ENCODE measurements around the gene MTF1.
"Not testable (repeated sequence)": the region's sequence is repeated elsewhere in the genome, so short reads cannot be mapped to it uniquely, and the experiment has no call there.

The MTF1 gene

GRCh38 chr1:37859507-37860345 is at the start of gene MTF1:
MTF1 (minus strand) TSS chr1:37859592; CDS start chr1:37857658, 1,934 bp downstream.
- DNase-seq, result peak; percentile 86

GRCh38 chr1:37908531-37908930 is 49.1 kb upstream of the MTF1 start:
- not testable (repeated sequence) for DNase-seq

DNA sequence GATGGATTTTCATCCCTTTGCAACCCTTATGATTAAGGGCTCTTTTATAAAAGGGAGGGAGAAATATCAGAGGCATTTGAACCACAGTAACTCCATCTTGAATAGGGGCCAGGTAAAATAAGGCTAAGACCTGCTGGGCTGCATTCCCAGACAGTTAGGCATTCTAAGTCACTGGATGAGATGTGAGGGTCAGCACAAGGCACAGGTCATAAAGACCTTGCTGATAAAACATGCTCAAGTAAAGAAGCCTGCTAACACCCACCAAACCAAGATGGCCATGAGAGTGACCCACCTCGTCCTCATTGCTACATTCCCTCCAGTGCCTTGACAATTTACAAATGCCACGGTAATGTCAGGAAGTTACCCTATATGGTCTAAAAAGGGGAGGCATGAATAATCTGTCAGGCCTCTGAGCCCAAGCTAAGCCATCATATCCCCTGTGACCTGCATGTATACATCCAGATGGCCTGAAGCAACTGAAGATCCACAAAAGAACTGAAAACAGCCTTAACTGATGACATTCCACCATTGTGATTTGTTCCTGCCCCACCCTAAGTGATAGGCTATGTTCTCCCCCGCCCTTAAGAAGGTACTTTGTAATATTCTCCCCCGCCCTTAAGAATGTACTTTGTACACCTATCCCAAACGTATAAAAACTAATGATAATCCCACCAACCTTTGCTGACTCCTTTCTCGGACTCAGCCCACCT is 48.2 kb upstream of the MTF1 start:
- not testable (repeated sequence) for DNase-seq

DNA sequence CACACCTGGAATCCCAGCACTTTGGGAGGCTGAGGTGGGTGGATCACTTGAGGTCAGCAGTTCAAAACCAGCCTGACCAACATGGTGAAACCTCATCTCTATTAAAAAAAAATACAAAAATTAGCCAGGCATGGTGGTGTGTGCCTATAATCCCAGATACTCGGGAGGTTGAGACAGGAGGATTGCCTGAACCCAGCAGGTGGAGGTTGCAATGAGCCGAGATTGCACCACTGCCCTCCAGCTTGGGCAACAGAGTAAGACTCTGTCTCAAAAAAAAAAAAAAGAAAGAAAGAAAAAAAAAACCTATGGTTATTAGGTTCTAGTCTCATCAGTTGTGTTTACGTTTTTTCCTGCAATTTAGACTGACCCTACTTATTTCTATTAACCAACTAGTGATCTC is 47.2 kb upstream of the MTF1 start:
- DNase-seq, result not testable (repeated sequence)

- no peak for DNase-seq
Observed at GRCh38 chr1:37905727-37906126, 46.3 kb upstream of the MTF1 start.

GRCh38 chr1:37903921-37904320 is 44.5 kb upstream of the MTF1 start:
- not testable (repeated sequence) for DNase-seq

DNA sequence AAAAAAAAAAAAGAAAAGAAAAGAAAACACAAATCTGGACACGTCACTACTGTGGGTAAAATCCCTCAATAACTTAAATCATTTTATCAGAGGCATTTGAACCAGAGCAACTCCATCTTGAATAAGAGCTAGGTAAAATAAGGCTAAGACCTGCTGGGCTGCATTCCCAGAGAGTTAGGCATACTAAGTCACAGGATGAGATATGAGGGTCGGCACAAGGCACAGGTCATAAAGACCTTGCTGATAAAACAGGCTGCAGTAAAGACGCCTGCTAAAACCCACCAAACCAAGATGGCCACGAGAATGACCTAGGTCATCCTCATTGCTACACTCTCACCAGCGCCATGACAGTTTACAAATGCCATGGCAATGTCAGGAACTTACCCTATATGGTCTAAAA is 43.6 kb upstream of the MTF1 start:
- no peak for DNase-seq

GRCh38 chr1:37901893-37902225 is 42.5 kb upstream of the MTF1 start:
- no peak for DNase-seq

DNA sequence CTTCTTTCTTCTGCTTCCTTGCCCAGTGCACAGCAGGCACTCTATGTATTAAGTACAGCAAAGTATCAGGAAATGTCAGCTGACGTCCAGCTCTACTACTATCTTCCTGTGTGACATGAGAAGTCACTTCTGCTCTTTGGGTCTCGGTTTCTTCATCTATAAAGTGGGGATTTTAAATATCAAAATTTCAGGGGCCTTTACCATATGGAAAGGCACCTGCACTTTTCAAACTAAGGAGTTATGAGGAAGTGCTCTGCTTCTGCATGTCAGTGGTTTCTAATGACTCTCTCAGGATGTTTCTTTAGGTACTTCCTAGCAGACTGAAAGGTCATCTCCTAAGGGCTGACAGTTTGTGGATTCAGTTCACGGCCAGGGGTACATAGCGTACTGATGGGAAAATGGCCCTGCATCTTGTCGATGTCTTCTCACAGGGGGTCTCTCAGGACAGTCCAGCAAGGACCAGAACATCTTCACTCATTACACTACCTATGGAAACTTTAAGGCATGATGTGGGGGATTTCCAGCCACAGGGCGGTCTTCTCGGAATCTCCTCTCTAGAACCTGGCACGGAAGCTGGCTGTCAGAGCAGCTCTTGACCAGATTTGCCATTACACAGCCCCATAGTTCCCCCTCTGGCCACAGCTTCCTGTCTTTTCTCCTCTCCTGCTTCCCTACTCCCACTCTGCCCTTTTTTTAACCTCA is 42.0 kb upstream of the MTF1 start:
- DNase-seq, result no peak

DNA sequence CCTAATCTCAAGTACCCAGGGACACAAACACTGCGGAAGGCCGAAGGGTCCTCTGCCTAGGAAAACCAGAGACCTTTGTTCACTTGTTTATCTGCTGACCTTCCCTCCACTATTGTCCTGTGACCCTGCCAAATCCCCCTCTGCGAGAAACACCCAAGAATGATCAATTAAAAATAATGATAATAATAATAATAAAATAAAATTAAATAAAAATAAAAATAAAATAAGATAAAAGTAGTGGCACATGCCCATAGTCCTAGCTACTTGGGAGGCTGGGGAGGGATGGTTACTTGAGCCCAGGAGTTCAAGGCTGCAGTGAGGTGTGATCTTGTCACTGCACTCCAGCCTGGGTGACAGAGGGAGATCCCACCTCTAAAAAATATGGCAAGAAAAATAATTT is 38.2 kb upstream of the MTF1 start:
- not testable (repeated sequence) for DNase-seq

GRCh38 chr1:37893673-37894072 is 34.3 kb upstream of the MTF1 start:
- DNase-seq, result no peak

- no peak for DNase-seq
Observed at GRCh38 chr1:37892151-37893047, 33.0 kb upstream of the MTF1 start.

- no peak for DNase-seq
Observed at GRCh38 chr1:37890378-37891014, 31.1 kb upstream of the MTF1 start.

GRCh38 chr1:37888022-37888700 is 28.8 kb upstream of the MTF1 start:
- DNase-seq, result no peak

GRCh38 chr1:37884145-37884544 is 24.8 kb upstream of the MTF1 start:
- DNase-seq, result no peak

DNA sequence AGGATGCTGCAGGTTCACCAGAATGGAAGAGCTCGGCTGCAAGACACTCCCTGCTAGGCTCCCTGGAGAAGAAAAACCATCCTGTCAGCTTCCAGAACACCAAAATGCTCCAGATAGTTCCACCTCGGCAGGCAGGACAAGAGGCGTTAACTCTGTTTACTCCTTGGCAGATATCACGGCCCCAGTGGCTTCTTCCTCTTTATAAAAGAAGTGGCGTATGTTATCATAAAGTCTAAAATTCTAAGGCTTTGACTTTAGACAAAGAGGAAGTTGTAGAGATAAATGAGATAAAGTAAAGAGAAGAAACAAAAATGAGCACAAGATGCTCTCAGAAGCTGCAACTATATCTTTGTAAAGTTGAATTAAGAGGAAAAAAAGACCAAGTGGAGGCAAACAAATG is 24.3 kb upstream of the MTF1 start:
- DNase-seq, result no peak

DNA sequence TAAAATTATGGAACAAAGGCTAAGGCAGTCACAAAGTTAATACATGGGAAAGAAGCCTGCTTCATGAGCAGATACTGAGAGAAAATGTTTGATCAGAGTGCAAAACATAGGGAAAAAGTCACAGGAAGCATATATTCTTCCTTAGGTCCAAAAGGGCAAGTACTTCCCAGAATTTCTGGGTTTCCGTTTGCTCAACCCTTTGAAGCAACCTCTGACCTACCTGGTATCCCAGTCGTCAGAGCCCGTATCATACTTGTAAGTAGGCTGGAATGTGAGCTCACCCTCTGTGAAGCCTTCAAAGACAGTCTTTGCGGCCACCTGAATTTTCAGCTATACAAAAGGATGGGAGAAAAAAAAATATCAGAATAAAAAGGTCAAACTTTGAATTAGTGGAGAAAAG is 20.5 kb upstream of the MTF1 start:
- no peak for DNase-seq

DNA sequence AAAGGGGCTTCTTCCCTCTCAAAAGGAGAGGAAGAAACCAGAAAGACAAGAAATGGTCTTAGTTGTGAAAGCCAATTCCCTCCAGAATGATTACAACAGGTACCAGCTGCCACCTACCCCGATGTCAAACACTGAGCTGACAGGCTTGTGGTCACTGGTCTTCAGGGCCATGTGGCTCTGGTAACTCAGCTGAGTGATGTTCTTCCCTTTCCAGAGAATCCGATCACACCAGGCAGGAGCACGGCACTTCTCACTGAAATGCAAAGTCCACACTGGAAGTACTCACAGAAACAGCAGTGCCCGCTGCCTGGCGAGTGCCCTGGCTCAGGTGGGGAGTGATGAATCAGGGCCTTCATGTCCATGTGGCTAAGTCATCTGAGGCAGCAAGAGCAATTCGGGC is 18.7 kb upstream of the MTF1 start:
- no peak for DNase-seq

GRCh38 chr1:37875833-37876232 is 16.4 kb upstream of the MTF1 start:
- DNase-seq, result no peak

DNA sequence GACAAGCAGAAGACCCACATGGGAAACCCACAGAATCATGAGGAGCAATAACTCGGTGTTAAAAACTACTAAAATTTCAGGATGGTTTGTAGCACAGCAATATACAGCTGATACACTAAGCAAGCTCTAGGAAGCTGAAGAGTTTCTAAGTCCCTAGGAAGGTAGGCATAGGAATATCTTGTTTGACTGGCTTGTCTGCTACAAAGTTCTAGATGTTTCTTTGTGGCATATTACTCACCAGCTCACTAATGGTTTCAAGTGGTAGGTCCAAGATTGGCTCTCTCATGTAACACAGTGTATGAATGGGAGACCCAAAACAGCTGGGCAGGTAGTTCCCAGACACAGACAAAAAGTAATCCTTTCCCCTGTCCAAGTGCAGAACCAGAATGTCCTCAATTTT is 13.3 kb upstream of the MTF1 start:
- no peak for DNase-seq

DNA sequence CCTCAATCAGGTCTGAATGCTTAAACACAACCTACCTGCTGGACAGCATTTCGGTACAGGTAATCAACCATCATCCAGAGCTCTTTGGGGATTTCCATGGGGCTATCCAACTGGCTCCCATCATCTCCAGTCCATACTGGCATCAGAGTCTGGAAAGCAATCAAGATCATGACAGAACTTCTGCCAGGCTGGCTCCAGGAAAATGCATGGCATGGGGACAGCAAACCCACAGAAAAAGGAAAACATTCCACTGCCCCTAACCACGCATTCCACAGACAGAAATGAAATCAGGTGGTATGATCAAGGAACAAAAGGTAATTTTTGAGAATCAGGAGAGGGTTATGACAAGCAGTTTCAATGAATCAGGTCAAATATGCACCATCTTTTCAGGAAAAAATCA is 9.1 kb upstream of the MTF1 start:
- DNase-seq, result no peak

- DNase-seq, result no peak
Observed at GRCh38 chr1:37867784-37868183, 8.4 kb upstream of the MTF1 start.

Data from DMS 273 treated with DMSO at 0.1 percent for 48 hours (cell line).